NCI-H2107 treated with DMSO at 0.1 percent for 48 hours (cell line): ENCODE results near the gene KCNIP4.

Source experiments
- DNase-seq: peaks from one replicate; lab custom pipeline; 2025; ENCODE audit not compliant: unreplicated experiment; lab: John Stamatoyannopoulos, UW

KCNIP4 gene

GRCh38 chr4:21901831-21902230 lies 46.7 kb downstream of the KCNIP4 start:
- no peak for DNase-seq

GRCh38 chr4:21901281-21901680 lies 47.3 kb downstream of the KCNIP4 start:
- no peak for DNase-seq

GRCh38 chr4:21900211-21900610 lies 48.4 kb downstream of the KCNIP4 start:
- DNase-seq = no peak

- DNase-seq = no peak
These were observed 50.5 kb downstream of the KCNIP4 start for GRCh38 chr4:21898101-21898500.

GRCh38 chr4:21896767-21897166 lies 51.8 kb downstream of the KCNIP4 start:
- DNase-seq = no peak

GRCh38 chr4:21893136-21893535 lies 55.4 kb downstream of the KCNIP4 start:
- DNase-seq = no peak

GRCh38 chr4:21890231-21890630 lies 58.3 kb downstream of the KCNIP4 start:
- DNase-seq = no peak

- DNase-seq = no peak
These were observed 60.2 kb downstream of the KCNIP4 start for GRCh38 chr4:21888195-21888976.

- no peak for DNase-seq
These were observed 61.1 kb downstream of the KCNIP4 start for GRCh38 chr4:21887481-21887880.

- no peak for DNase-seq
These were observed 62.8 kb downstream of the KCNIP4 start for GRCh38 chr4:21885770-21886169.

GRCh38 chr4:21885241-21885640 lies 63.3 kb downstream of the KCNIP4 start:
- no peak for DNase-seq

GRCh38 chr4:21884615-21885014 lies 64.0 kb downstream of the KCNIP4 start:
- DNase-seq = no peak

- DNase-seq = no peak
These were observed 66.3 kb downstream of the KCNIP4 start for GRCh38 chr4:21882051-21882839.

GRCh38 chr4:21879187-21879586 lies 69.4 kb downstream of the KCNIP4 start:
- no peak for DNase-seq

- no peak for DNase-seq
These were observed 71.9 kb downstream of the KCNIP4 start for GRCh38 chr4:21876711-21877110.

GRCh38 chr4:21873145-21873544 lies 75.4 kb downstream of the KCNIP4 start:
- DNase-seq = no peak

GRCh38 chr4:21872101-21872500 lies 76.5 kb downstream of the KCNIP4 start:
- no peak for DNase-seq

GRCh38 chr4:21869978-21870745 lies 78.4 kb downstream of the KCNIP4 start:
- no peak for DNase-seq

- no peak for DNase-seq
These were observed 83.9 kb downstream of the KCNIP4 start for GRCh38 chr4:21864686-21865085.

- no peak for DNase-seq
These were observed 85.7 kb downstream of the KCNIP4 start for GRCh38 chr4:21862917-21863316.

- DNase-seq = no peak
These were observed 89.6 kb downstream of the KCNIP4 start for GRCh38 chr4:21858971-21859370.

- DNase-seq = no peak
These were observed 91.8 kb downstream of the KCNIP4 start for GRCh38 chr4:21856754-21857153.
